Esophagus muscularis mucosa (tissue), 4 donors: ENCODE results near the gene C12orf76. TPM values are rescaled to one million over a fixed set of nuclear protein-coding genes. Genes with fewer than 3 reads are reported as not detected.
A peak's percentile ranks its signal among the peaks of the same experiment; 100 is the strongest.
"Not testable (repeated sequence)": the region's sequence is repeated elsewhere in the genome, so short reads cannot be mapped to it uniquely, and the experiment has no call there.

ENCODE experiments used
- DNase-seq: peaks from one replicate; pipeline ENCODE4 v3.0.0-alpha.2; 2017; ENCODE audit errors: extremely low spot score
- H3K27ac ChIP-seq, 4 donors: fragments of 200-600 bp; sonication (generic); replicated peaks in 1 of 4; 1 replicate in 3 of 4; 2 replicates in 1 of 4; pipeline ENCODE4 v1.5.1; 2016 to 2019; ENCODE audit warnings: mild to moderate bottlenecking in 1 of 4
- H3K27me3 ChIP-seq, 4 donors: fragments of 200-600 bp; sonication (generic); one replicate each; pipeline versions ENCODE4 v1.5.1 to v1.6.0; 2016 to 2019
- H3K36me3 ChIP-seq, 4 donors: fragments of 200-600 bp; sonication (generic); one replicate each; pipeline ENCODE4 v1.5.1; 2016 to 2019
- H3K4me1 ChIP-seq, 4 donors: fragments of 200-600 bp; sonication (generic); one replicate each; pipeline ENCODE4 v1.5.1; 2016 to 2019
- H3K4me3 ChIP-seq, 4 donors: fragments of 200-600 bp; sonication (generic); 1 replicate in 2 of 4; 2 replicates in 2 of 4; pipeline ENCODE4 v1.5.1; 2016 to 2019; ENCODE audit warnings: mild to moderate bottlenecking in 4 of 4, moderate library complexity in 1 of 4
- H3K9me3 ChIP-seq, 4 donors: fragments of 200-600 bp; sonication (generic); 1 replicate in 3 of 4; 2 replicates in 1 of 4; pipeline ENCODE4 v1.5.1; 2016 to 2019
- EP300 ChIP-seq: sonication (generic); formaldehyde crosslinking; IDR thresholded peaks from one replicate; pipeline ENCODE4 v1.6.1; 2017; ENCODE audit warnings: antibody characterized with exemption
- POLR2A ChIP-seq: fragments of 450-650 bp; IDR thresholded peaks from one replicate; pipeline ENCODE4 v1.6.1; 2017; ENCODE audit warnings: antibody characterized with exemption, moderate library complexity, mild to moderate bottlenecking, low read depth
- POLR2AphosphoS5 ChIP-seq, 2 donors: sonication (generic); formaldehyde crosslinking; IDR thresholded peaks; one replicate each; pipeline ENCODE4 v1.6.1; 2017; ENCODE audit warnings: antibody characterized with exemption in 2 of 2
- WGBS: methylation state at CpG from one replicate; pipeline ENCODE4 v1.1.5; 2018; 5-methylcytosine and 5-hydroxymethylcytosine counted together
- intact Hi-C: fragments of 100-400 bp; cut with DNase I; formaldehyde crosslinking; loops from one replicate; pipeline ENCODE4 v1.15.1; 2023
- total RNA-seq, 4 donors: library from RNA; depleted of rRNA; stranded (reverse); fragments of >200 nt; gene quantifications; one replicate each; pipeline versions ENCODE4 v1.1.0 to v1.2.1, GENCODE V29; 2016
- TF ChIP-seq, protein P1 (sequence below), 3 experiments: fragments of 200-600 bp in 2 of 3; fragments of 450-650 bp in 1 of 3; sonication (generic) in 2 of 3; IDR thresholded peaks; one replicate each; pipeline ENCODE4 v1.5.1; 2017 to 2019; ENCODE audit warnings: antibody characterized with exemption in 3 of 3, mild to moderate bottlenecking in 2 of 3, moderate library complexity in 1 of 3

C12orf76 gene
- total RNA-seq, 4 donors from 2014 or later = 13.6 to 14.7 (median 13.9) TPM

DNA sequence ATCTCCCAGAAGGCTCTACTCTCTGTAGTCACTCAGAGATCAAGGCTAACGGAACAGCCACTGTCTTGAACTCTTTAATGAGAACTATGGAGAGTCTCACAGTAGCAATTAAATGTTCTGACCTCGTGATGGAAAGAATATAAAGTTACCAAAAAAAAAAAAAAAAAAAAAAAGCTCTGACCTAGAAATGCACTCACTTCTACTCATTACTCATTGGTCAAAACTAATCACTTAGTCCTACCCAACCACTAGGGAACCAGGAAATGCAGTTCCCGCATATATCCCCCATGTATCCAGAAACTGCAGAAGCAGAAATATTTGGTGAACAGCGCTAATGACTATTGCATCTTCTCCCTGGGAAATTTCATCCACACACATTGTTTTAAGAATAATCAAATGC lies 29.5 kb upstream of the C12orf76 start:
- TF ChIP-seq, protein P1, sequence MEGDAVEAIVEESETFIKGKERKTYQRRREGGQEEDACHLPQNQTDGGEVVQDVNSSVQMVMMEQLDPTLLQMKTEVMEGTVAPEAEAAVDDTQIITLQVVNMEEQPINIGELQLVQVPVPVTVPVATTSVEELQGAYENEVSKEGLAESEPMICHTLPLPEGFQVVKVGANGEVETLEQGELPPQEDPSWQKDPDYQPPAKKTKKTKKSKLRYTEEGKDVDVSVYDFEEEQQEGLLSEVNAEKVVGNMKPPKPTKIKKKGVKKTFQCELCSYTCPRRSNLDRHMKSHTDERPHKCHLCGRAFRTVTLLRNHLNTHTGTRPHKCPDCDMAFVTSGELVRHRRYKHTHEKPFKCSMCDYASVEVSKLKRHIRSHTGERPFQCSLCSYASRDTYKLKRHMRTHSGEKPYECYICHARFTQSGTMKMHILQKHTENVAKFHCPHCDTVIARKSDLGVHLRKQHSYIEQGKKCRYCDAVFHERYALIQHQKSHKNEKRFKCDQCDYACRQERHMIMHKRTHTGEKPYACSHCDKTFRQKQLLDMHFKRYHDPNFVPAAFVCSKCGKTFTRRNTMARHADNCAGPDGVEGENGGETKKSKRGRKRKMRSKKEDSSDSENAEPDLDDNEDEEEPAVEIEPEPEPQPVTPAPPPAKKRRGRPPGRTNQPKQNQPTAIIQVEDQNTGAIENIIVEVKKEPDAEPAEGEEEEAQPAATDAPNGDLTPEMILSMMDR (IDR thresholded peaks at IDR 0.05) = no peak
- TF ChIP-seq POLR2AphosphoS5 (IDR thresholded peaks at IDR 0.05) = no peak
- DNase-seq = no peak
- H3K9me3 ChIP-seq = no peaks in the 10 kb centered on the region
- no peak overlapping the region for H3K27ac ChIP-seq
- no peaks in the 10 kb centered on the region for H3K27me3 ChIP-seq
- 84% methylated on average over 4 of the region's 4 CpGs for WGBS
- H3K36me3 ChIP-seq = no peaks in the 10 kb centered on the region
- peaks cover 2 to 16% (median 8%) of the 10 kb centered on the region in 4 donors for H3K4me1 ChIP-seq
- intact Hi-C loops = no loop called here
- H3K4me3 ChIP-seq = no peak overlapping the region

DNA sequence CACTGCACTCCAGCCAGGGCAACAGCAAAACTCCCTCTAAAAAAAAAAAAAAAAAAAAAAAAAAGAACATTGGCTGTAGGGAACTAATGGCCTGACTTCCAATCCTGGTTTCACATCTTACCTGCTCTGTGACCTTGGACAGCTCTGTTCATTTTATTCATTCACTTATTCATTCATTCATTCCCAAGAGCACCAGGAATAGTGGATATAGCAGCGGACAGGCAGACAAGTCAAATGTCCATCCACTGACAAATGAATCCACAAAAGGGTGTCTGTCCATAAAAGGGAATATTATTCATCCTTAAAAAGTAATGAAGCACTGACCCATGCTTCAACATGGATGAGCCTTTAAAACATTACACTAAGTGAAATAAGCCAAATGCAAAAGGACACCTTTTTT lies 27.6 kb upstream of the C12orf76 start:
- TF ChIP-seq EP300 (no peak), POLR2A (no peak), POLR2AphosphoS5 (IDR thresholded peaks at IDR 0.05) (no peak)
- TF ChIP-seq, protein P1 (IDR thresholded peaks at IDR 0.05) = no peak
- Histone ChIP-seq H3K36me3 (no peaks in the 10 kb centered on the region), H3K27ac (no peak overlapping the region), H3K9me3 (no peaks in the 10 kb centered on the region), H3K27me3 (no peaks in the 10 kb centered on the region), H3K4me1 (peaks cover 5 to 17% (median 8%) of the 10 kb centered on the region in 4 donors), H3K4me3 (no peak overlapping the region)
- WGBS = 93% methylated on average over 1 of the region's 1 CpG
- intact Hi-C loops = no loop called here
- no peak for DNase-seq

DNA sequence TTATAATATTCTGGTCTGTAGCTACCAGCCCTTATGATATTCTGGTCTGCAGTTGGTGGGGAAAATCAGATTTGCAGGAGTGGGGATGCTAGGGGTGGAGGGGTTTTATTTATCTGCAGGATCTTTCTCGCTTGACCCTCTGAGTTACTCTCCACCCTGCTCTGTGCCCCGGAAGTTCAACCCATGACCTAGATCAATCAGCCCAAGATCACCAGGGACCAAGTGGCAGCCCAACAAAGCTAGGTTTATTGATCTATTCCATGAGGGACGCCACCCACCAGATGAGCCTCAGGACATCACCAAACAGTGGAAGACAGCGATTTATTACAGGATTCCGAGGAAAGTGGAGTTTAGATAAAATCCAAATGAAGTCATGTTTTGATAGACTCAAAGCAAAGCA lies 25.8 kb upstream of the C12orf76 start:
- Histone ChIP-seq H3K4me3 (peak overlapping the region in 1 of 4 donors; percentile 48), H3K36me3 (no peaks in the 10 kb centered on the region), H3K27ac (peak overlapping the region in 3 of 4 donors; percentile 37 to 58 (median 50)), H3K9me3 (no peaks in the 10 kb centered on the region), H3K4me1 (peaks cover 0 to 12% (median 8%) of the 10 kb centered on the region in 4 donors), H3K27me3 (no peaks in the 10 kb centered on the region)
- intact Hi-C loops = no loop called here
- WGBS = 72% methylated on average over 5 of the region's 5 CpGs
- TF ChIP-seq EP300 (no peak), POLR2A (no peak), POLR2AphosphoS5 (IDR thresholded peaks at IDR 0.05) (no peak)
- TF ChIP-seq, protein P1 (IDR thresholded peaks at IDR 0.05) = no peak
- DNase-seq = no peak

DNA sequence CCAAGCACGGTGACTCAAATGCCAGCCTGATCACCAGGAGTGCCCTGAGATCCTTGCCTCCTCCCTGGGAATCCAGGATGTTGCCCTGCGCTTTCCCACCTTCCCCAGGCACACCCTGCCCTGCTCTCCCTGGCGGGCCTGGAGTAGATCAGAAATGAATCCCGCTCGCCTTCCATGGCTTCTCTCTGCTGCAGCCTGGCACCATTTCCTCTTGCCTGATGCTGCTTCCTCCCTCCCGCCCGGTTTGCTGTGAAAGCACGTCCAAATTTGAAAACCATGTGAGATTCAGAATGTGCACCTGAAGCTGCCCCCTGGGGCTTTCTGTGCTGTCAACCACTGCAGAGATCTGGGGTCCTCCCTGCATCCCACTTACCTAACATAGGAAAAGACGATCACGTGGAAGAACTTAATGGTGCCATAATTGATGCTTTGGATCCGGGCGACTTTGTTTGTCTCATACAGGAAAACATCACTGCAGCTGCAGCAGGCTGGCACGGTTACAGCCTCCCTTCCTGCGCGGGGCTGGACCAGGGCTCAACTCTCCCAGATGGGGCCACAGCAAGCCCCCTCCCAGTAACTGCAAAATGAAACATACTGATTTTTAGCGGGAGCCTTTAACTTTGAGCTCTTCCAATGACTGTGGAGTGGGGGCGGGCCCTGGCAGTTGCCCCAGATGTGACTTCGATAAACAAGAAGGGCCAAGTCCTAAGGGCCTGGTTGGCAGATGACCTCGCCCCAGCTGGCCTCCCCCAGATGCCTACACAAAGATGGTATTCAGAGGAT lies 24.9 kb upstream of the C12orf76 start:
- TF ChIP-seq POLR2A (no peak), POLR2AphosphoS5 (IDR thresholded peaks at IDR 0.05) (peak in 1 of 2 donors; percentile 30), EP300 (no peak)
- TF ChIP-seq, protein P1 (IDR thresholded peaks at IDR 0.05) = no peak
- no peak for DNase-seq
- intact Hi-C loops = no loop called here
- Histone ChIP-seq H3K27ac (peak overlapping the region in 3 of 4 donors; percentile 1 to 29 (median 27)), H3K4me1 (peaks cover 0 to 12% (median 8%) of the 10 kb centered on the region in 4 donors), H3K4me3 (peak overlapping the region; percentile 48 to 60 (median 51)), H3K9me3 (no peaks in the 10 kb centered on the region), H3K27me3 (no peaks in the 10 kb centered on the region), H3K36me3 (no peaks in the 10 kb centered on the region)
- 19% methylated on average over 18 of the region's 19 CpGs for WGBS

DNA sequence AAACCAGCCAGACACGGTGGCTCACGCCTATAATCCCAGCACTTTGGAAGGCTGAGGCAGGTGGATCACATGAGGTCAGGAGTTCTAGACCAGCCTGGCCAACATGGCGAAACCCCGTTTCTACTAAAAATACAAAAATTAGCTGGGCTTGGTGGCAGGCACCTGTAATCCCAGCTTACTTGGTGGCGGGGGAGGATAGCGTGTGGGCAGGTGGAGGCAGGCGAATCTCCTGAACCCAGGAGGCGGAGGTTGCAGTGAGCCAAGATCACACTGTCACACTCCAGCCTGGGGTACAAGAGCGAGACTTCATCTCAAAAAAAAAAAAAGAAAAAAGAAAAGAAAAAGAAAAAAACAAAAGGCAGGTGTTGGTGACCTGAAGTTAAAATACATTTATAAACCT lies 24.3 kb upstream of the C12orf76 start:
- H3K9me3 ChIP-seq, H3K36me3 ChIP-seq, DNase-seq, intact Hi-C loops, H3K27me3 ChIP-seq: not testable (repeated sequence)
- Histone ChIP-seq H3K4me3 (peak overlapping the region; percentile 48 to 60 (median 51)), H3K27ac (peak overlapping the region in 3 of 4 donors; percentile 1 to 29 (median 27)), H3K4me1 (peaks cover 0 to 12% (median 8%) of the 10 kb centered on the region in 4 donors)
- WGBS = 75% methylated on average over 9 of the region's 9 CpGs
